NCI-H774 (cell line): ENCODE measurements around the gene ING4.
"Not testable (repeated sequence)": the region's sequence is repeated elsewhere in the genome, so short reads cannot be mapped to it uniquely, and the experiment has no call there.

Experiments used
- DNase-seq: peaks from one replicate; lab custom pipeline; 2025; lab: John Stamatoyannopoulos, UW

The ING4 gene

DNA sequence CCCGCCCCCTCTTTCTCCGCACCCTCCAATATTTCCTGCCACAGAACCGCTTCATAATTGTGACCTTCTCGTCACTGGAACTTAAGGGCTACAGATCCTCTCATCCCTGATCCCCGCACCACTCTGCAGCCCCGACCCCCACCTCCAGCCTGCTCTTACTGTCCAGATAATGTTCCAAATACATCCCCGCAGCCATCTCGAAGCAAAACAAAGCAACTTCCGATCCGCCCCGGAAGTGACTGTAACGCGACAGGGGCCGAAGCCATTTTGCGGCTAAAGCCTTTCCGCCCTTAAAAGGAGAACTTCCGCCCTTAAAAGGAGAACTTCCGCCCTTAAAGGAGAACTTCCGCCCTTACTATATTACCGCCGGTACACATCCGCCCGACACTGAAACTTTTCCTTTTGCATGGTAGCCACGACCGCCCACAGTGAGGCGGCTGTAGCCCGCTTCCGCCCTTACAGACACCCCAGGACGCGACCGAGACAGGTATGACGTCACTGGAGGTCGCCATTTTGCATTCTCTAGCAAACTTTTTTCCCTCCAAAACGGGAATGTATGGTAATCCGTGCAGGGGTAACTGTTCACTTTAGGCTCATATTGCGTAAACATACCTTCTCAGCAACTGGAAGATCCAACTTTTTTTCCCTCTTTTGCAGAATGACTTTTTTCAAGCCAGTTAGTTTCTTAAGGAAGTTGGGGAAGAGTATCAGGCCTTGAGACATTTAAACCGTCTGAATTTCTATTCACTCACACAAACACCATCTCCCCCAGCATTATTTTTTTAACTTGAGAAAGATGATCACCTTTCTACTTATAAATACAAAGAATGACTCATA lies at the start of gene ING4:
Gene ING4, minus strand, starts transcription at position 214 of the 837 bp plus-strand sequence. Its CDS starts 18 bp downstream, at position 196.
- DNase-seq = peak; percentile 100

DNA sequence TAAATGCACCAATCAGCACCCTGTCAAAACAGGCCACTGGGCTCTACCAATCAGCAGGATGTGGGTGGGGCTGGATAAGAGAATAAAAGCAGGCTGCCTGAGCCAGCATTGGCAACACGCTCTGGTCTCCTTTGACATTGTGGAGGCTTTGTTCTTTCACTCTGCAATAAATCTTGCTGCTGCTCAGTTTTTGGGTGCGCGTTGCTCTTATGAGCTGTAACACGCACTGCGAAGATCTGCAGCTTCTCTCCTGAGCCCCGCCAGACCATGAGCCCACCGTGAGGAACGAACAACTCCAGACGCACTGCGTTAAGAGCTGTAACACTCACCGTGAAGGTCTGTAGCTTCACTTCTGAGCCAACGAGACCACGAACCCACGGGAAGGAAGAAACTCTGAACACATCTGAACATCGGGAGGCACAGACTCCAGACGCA lies 46.1 kb upstream of the ING4 start:
- no peak for DNase-seq

DNA sequence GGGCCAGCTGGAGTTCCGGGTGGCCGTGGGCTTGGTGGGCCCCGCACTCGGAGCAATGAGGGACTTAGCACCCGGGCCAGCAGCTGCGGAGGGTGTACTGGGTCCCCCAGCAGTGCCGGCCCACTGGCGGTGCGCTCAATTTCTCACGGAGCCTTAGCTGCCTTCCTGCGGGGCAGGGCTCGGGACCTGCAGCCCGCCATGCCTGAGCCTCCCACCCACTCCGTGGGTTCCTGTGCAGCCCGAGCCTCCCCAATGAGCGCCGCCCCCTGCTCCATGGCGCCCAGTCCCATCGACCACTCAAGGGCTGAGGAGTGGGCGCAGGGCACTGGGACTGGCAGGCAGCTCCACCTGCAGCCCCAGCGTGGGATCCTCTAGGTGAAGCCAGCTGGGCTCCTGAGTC lies 45.4 kb upstream of the ING4 start:
- DNase-seq = not testable (repeated sequence)

DNA sequence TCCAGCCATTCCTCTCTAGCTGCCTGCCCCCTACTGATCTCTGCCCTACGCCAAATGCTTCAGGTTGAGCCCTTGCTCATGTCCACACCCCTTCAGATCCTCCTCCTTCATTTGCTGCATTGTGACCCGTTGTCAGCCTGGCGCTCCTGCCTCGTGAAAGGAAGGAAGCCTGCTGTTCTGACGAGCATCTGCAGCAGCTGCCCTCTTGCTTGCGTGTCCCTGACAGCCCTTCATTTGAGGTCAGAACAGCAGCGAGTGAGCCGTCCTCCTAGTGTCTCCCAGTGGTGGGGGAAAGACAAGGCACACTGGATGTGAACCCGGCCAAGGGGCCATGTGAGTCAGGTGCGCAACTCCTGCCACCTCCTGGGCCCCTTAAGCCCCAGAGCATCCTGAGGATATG lies 40.7 kb upstream of the ING4 start:
- no peak for DNase-seq

DNA sequence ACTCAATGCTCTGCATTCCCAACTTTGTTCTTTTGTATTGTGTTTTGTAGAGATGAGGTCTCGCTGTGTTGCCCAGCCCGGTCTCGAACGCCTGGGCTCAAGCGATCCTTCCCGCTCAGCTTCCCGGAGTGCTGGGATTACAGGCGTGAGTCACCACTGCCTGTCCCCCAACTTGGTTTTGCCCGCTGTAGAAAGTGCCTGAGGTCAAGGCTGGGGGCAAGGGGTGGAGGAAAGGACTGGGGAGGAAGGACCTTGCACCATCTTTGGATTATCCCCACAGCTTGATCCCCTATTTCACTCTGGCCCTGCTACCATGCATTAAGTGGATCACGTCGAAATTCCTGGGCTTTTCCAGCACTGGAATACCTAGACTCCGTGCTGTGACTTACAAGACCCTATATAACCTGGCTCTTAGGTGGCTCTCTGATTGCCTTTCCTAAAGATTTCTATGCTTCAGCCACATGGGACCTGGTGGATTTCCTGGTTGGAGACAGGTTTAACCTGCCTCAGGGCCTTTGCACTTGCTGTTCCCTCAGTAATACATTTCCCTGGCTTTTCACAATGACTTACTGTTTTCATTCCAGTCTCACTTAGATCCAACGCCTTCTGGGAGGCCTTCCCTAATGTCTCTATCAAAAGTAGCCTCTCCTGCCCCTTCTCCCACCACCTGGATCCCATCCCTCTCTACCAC lies 38.3 kb upstream of the ING4 start:
- DNase-seq = no peak

DNA sequence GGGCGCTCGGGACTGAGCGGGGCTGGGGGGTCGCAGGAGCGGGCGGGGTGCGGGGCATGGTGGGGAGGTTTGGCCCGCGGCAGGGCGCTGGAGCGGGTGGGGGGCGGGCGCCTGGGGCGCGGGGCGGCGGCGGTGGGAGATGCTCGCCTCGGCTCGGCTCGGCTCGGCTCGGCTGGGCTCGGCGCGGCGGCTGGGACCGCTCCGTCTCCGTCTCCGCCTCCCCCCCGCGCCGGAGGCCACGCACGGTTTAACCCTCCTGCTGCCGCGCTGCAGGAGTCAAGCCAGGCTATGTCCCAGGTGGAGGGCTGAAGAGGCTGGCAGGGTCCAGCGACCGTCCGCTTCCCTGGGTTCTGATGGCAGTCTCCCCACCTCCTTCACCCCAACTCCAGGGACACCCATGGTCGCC lies 37.7 kb upstream of the ING4 start, which contains the start of gene PIANP:
Gene PIANP, minus strand, starts transcription at position 170 of the 406 bp plus-strand sequence. CDS start 2,754 bp downstream, outside the sequence.
- DNase-seq = no peak

DNA sequence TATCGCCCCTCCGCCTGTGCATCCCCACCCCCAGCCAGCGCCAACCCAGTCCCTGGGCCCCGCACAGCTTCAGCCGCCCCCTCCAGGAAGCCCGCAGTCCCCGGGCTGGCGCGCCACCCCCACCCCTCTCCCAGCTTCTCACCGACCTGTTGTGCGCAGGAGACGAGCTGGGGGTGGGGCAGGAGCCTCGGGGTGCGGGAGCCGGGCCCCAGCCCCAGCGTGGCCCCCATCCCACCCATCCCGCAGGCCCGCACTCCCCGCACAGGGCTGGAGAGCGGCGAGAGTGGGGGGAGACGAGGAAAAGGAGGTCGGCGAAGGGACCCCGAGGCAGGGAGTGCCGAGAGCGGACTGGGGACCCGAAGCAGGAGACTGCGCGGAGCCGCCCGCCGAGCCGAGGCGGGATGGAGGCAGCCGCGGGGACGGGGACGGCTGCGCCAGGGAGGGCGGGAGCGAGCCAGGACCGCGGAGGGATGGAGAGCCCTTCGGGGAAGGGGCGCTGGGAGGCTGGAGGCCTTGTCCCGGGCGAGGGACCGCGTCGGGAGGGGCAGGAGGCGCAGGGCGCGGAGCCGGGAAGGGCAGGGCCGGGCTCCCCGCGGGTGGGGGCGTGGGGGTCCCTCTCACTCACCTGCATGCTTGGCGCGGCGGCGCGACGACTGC lies 37.2 kb upstream of the ING4 start:
- DNase-seq = no peak

DNA sequence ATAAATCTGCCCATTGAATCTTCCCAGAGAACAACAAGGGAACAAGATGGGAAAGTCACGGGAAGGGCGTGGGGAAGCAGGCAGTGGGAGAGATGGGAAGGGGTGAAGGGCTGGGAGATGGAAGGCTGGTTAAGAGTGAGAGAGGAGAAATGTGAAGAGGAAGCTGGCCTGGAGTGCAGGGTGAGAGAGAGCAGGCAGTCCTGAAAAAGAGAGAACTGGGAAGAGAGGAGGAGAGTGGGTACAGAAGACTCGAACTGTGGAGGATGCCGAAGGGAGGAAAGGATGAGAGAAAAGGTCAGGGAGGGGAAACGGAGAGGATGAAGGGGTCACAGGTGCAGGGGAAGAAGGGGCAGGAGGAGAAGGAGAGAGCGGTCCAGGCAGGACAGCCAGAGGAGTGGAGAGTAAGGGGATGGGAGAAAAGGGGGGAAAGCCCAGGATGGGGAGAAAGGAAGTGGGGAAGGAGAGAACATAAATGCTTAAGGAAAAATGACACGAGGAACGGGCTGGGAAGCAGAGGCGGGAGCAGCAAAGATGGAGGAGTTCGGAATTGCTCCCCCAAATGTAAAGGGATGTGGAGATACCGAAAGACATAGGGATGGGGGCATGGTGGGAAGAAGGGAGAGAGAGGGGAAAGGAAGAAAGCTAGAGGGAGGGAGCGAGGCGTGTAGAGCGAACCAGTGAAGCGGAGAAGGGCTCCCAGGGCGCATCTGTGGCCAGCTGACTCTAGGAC lies 36.5 kb upstream of the ING4 start:
- no peak for DNase-seq

DNA sequence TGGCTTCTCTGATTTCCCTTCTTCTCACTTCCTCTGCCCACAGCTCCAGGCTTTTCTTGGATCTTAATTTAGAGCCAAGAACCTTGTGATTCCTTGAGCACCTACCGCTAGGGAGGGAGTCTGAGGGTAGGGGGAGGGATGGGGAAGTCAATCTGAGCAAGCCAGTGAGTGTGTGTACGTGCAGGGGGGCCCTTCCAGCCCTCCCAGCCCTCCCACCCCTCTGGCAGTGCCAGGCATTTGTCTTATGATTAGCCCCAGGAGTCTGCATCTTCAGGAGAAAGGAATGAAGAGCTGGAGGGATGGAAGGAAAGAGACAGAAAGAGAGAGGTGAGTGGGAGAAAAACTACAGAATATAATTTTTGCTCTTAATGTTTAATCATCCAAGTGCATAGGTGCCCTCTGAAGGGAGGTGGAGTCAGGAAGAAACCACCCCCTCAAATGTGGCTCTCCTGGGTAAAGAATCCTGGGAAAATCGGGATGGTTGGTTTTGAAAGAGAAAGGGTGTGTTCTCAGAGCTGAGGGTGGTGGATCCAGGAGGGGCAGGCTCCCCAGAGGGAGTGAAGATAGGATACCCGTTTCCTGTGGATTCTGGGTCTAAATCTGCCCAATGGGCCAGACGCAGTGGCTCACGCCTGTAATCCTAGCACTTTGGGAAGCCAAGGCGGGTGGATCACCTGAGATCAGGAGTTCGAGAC lies 35.6 kb upstream of the ING4 start:
- no peak for DNase-seq

DNA sequence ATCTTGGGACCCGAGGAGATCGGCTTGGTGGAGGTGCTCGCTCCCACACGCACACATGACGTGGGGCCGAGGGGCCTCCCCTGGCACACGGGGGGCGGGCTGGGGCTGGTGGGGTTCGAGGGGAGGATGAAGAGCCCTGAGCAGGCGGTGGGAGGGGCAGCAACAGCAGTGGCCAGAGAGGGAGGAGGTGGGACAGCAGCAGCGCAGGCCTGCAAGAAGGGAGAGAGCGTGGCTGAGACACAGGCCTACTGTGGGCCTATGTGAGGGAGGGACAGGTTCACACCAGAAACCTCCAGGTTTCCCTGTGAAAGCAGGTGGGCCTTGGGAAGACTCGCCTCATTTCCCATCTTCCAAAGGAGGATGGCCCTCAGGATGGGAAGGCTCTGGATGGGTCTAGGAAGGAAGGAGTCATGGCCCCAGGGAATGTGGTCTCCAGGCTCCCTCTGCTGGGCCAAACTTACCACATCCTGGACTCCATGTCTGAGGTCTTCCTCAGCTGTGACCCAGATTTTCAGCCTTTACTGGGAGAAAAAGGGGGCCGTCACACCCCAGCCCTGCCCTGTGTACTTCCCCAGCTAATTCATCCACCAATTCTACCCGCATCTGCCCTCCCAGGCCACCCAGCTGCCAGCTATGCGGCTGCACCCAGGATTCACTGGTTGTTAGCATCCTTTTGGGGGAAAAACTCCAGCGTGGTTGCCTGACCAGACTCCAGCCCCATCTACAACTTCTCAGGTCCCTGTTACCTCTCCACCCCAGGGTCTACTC lies 34.8 kb upstream of the ING4 start:
- DNase-seq = peak; percentile 4

DNA sequence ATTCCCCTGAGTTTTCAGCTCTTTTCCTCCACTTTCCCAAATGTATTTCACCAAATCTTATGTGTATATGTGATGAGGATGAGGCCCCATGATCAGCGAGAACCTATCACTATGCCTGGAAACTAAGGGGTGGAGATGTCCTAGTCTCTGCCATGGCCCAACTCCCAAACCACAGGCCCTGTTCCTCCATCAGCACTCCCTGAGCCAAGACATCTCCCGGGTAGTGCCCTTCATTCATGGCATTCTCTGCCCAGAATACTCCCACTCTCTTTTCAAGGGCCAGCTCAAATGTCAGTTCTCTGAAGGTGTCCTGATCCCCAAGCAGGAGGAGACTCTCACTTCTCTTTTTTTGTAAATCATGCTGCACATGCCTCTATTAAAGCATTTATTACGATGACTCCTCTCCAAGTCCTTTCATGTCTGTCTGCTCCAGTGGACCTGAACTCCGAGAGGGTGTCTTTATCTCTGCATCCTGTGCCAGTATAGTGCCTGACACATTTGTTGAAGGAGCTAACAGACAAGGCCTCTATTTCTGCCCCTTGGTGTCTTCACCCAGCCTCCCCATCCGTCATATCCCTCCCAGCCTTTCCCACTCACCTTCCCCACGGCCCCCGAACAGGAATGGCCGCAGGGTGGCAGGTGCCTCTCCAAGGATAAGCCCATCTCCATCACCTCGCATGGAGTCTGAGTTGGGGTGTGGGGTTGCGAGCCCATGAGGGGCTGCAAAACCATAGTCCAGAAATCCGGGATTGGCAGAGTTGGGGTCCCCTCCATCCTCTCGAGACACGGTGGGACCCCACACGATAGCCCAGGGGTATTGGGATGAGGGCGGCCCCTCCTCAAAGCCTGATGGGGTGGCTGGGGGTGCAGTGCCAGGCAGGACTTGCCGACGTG lies 34.0 kb upstream of the ING4 start:
- DNase-seq = no peak

DNA sequence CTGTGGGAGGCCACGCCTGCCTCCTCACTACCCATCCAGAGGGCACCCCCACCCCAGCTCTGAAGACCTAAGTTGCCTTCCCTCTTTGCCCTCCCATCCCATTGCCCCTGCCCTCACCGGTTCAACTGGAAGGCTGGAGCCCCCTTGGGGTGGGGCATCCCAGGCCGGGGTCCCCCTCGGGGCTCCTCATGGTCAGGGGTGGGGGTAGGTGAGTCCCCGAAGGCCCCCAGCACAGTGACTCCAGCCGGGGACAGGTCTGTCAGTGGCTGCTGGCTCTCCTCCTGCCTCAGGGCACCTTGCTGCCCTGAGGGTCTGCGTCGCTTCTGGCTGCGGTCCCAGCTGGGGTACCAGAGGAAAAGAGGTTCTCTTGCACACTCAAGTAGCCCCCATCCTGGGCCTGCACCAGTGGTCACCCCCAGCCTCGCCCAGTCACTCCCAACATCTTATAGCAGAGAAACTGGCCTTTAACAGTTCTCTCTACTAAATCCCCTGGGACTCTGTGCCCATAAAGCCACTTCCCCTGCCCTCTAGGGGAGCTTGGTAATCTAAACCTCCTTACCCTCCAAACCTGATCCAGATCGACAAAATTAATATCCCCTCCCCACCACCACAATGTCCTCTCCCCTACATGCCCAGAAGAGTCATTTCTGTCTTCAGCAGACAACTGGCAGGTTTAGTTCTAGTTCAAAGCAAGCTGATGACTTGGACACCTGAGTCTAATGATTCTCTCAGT lies 32.6 kb upstream of the ING4 start:
- no peak for DNase-seq

DNA sequence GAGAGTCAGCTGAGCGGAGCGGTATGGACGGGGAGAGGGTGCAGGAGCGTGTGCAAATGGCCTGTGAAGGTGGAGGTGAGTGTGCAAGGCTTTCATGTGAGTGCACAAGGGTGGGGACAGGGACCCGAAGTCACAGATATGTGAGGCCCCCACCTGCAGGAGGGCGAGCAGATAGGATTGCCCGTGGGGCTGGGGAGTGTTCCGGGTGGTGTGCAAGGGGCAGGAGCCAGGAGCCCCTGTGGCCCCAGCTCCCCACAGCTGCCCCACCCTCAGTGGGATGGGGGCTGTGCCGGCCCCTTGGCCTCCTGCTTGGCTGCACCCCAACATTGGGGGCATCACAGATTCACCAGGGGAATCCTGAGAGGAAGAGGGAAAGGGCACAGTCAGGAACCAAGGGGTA lies 31.8 kb upstream of the ING4 start:
- DNase-seq = no peak

DNA sequence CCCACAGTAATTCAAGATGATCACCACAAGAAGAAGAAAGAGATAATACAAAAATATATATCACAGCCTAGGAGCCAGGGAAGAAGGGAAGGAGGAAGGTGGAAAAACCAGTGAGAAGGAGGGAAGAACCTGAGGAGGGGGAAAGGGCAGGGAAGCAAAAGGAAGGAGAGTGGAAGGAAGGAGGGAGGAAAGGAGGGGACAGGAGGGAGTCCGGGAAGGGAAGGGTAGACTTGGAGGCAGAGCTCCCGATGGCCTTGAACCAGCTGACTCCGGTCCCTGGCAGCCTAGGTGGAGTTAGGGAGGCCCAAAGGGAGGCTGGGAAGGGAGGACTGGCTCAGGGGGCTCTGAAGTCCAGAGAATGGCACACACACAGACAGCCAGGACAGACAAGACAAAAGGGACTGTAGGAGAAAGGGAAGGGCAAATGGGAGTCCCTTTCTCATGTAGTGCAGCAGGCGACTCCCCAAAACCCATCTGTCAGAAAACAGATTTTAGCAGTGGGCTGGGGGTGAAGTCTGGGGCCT lies 31.0 kb upstream of the ING4 start:
- no peak for DNase-seq

DNA sequence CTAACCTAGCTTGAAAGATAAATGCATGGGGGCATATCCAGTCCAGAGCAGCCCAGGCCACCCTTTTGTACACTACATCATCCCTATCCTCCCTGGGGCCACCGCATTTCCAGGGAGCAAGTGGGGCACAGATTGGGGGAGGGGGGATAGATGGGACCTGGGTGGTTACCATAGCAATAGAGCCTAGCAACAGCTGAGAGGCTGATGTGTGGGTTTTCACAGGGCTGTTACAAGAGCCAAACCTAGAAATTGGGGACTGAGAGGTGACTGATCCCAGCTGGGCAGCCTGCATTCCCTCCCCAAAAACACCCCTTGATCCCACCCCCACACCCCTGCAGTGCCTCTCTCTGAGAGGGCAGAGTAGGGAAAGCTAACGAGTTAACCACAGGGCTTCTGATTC lies 30.0 kb upstream of the ING4 start:
- DNase-seq = no peak

DNA sequence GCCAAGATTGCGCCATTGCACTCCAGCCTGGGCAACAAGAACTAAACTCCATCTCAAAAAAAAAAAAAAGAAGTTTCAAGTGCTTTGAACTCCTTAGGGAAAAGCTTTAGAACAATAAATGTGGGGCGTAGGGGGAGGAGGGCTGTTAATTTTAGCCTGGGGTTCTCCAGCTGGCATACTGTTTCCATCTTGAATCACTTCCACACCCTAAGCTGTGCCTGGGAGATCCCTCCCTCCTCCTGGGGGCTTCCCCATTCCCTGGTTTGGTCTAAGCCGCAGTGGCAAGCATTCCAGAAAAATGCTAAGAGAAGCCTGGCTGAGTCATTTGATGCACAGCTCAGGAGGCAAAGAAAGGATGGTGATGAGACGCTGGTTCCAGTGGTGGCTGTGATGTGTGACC lies 28.6 kb upstream of the ING4 start:
- no peak for DNase-seq

DNA sequence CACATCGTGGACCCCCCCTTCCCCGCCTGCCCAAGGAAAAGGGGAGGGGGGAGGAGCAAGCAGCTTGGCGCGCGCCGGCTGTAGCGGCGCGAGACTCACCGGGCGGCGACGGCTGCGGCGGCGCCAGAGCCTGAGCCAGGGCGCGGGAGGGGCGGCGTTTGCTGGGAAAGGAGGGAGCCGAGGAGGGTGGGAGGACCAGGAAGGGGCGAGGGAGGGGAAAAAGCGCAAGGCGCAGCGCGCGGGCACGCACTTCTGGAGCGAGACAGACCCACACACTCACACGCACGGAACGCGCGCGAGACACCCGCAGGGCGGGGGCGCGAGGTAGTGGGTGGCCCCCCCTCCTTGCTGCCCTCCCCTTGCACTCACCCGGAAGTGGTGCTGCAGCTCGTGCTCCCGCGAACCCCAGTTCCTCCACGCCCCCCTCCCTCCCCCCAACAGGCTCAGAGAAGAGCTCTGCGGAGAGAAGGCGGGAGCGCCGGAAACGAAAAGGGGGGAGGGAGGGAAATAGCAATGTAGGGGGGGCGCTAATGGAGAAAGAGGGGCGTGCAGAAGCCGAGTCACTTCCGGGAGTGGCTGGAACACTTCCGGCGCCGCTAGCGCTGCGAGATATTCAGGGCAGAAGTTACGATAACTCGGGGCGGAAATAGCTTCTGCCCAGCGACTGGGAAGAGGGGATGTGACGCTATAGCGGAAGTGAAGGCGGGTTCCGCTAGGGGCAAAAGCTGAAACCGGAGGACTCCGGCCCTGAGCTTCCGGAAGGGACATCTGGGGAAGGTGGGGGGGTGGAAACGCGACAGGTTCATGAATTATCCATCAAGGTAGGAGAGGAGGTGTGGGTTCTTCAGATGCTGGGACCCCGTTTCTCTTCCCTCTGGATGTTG lies 26.3 kb upstream of the ING4 start, which contains the start of gene ZNF384:
Gene ZNF384, minus strand, starts transcription at position 377 of the 884 bp plus-strand sequence. CDS start 9,855 bp downstream, outside the sequence.
- peak; percentile 100 for DNase-seq
